ENCODE measurements around the gene CTIF. TPM values are rescaled to one million over a fixed set of nuclear protein-coding genes. Genes with fewer than 3 reads are reported as not detected.

Gene CTIF
- total RNA-seq, 1 donor from 2014 or later, result 72.4 TPM

GRCh38 chr18:48637081-48637990 is 98.5 kb downstream of the CTIF start:
- peak; percentile 47 for DNase-seq
- Histone ChIP-seq H3K36me3 (no peaks in the 10 kb centered on the region), H3K27me3 (no peaks in the 10 kb centered on the region), H3K27ac (no peak overlapping the region), H3K4me1 (no peaks in the 10 kb centered on the region), H3K4me3 (no peak overlapping the region), H3K9me3 (no peaks in the 10 kb centered on the region)
- no peak for ATAC-seq
- intact Hi-C loops (cut with DNase I), result no loop called here
- no peak for TF ChIP-seq CTCF (IDR thresholded peaks at IDR 0.05)

GRCh38 chr18:48638451-48638850 is 99.6 kb downstream of the CTIF start:
- ATAC-seq (no peak), DNase-seq (peak; percentile 17)
- H3K27me3 ChIP-seq, result no peaks in the 10 kb centered on the region
- TF ChIP-seq CTCF (IDR thresholded peaks at IDR 0.05), result no peak
- no peaks in the 10 kb centered on the region for H3K4me1 ChIP-seq
- H3K9me3 ChIP-seq, result no peaks in the 10 kb centered on the region
- intact Hi-C loops (cut with DNase I), result no loop called here
- H3K4me3 ChIP-seq, result no peak overlapping the region
- H3K36me3 ChIP-seq, result no peaks in the 10 kb centered on the region
- no peak overlapping the region for H3K27ac ChIP-seq

- H3K4me3 ChIP-seq, result no peak overlapping the region
- H3K9me3 ChIP-seq, result no peaks in the 10 kb centered on the region
- DNase-seq (peak; percentile 49), ATAC-seq (no peak)
- H3K27me3 ChIP-seq, result no peaks in the 10 kb centered on the region
- TF ChIP-seq CTCF (IDR thresholded peaks at IDR 0.05), result no peak
- no peaks in the 10 kb centered on the region for H3K4me1 ChIP-seq
- no peaks in the 10 kb centered on the region for H3K36me3 ChIP-seq
- H3K27ac ChIP-seq, result no peak overlapping the region
- intact Hi-C loops (cut with DNase I), result no loop called here
These were observed 100.3 kb downstream of the CTIF start for GRCh38 chr18:48638896-48639771.

- peak; percentile 21 for TF ChIP-seq CTCF (IDR thresholded peaks at IDR 0.05)
- Histone ChIP-seq H3K4me3 (no peak overlapping the region), H3K9me3 (no peaks in the 10 kb centered on the region), H3K4me1 (no peaks in the 10 kb centered on the region), H3K27me3 (no peaks in the 10 kb centered on the region), H3K27ac (no peak overlapping the region), H3K36me3 (no peaks in the 10 kb centered on the region)
- intact Hi-C loops (cut with DNase I), result no loop called here
- ATAC-seq (peak; percentile 9), DNase-seq (peak; percentile 55)
These were observed 101.1 kb downstream of the CTIF start for GRCh38 chr18:48639772-48640432.

- H3K4me1 ChIP-seq, result no peaks in the 10 kb centered on the region
- no peaks in the 10 kb centered on the region for H3K9me3 ChIP-seq
- no peaks in the 10 kb centered on the region for H3K27me3 ChIP-seq
- intact Hi-C loops (cut with DNase I), result no loop called here
- peak; percentile 30 for DNase-seq
- no peak for ATAC-seq
- H3K4me3 ChIP-seq, result no peak overlapping the region
- TF ChIP-seq CTCF (IDR thresholded peaks at IDR 0.05), result no peak
- H3K27ac ChIP-seq, result no peak overlapping the region
- H3K36me3 ChIP-seq, result no peaks in the 10 kb centered on the region
These were observed 101.9 kb downstream of the CTIF start for GRCh38 chr18:48640566-48641270.

All from upper lobe of right lung (tissue), 1 donor.